HepG2 (cell line): Measurements from ENCODE around the gene ZNF10. TPM values are rescaled to one million over a fixed set of nuclear protein-coding genes. Genes with fewer than 3 reads are reported as not detected.

ENCODE experiments used
- ARNT ChIP-seq: fragments of 450-650 bp; IDR thresholded peaks from 2 replicates; pipeline ENCODE4 v1.6.1; 2017
- ASH2L ChIP-seq: fragments of 300-600, 200-600 bp; sonication (generic); IDR thresholded peaks from 2 replicates; pipeline ENCODE4 v1.7.0; 2017; ENCODE audit warnings: low read depth, mild to moderate bottlenecking, moderate library complexity, mixed read lengths, low read length; ENCODE audit not compliant: insufficient read length
- BHLHE40 ChIP-seq: IDR thresholded peaks from 2 replicates; pipeline ENCODE4 v1.6.1; 2011; ENCODE audit warnings: low read length, improper control_type of control experiment
- BRD4 ChIP-seq: sonication (generic); formaldehyde crosslinking; IDR thresholded peaks from 2 replicates; pipeline ENCODE4 v1.4.0; 2020; ENCODE audit warnings: missing genetic modification reagents
- CERS6 ChIP-seq: sonication (generic); formaldehyde crosslinking; IDR thresholded peaks from 2 replicates; pipeline ENCODE4 v1.5.0; 2020; ENCODE audit warnings: missing genetic modification reagents
- ESRRA ChIP-seq: sonication (generic); formaldehyde crosslinking; IDR thresholded peaks from 2 replicates; pipeline ENCODE4 v1.5.1; 2020; ENCODE audit warnings: mild to moderate bottlenecking, low read depth, missing genetic modification reagents
- HIVEP1 ChIP-seq: sonication (generic); formaldehyde crosslinking; IDR thresholded peaks from 2 replicates; pipeline ENCODE4 v1.4.0; 2020; ENCODE audit warnings: mild to moderate bottlenecking, missing genetic modification reagents
- HNRNPLL ChIP-seq: fragments of 200-400 bp; formaldehyde crosslinking; IDR thresholded peaks from 2 replicates; pipeline ENCODE4 v1.6.1; 2017; ENCODE audit warnings: mild to moderate bottlenecking, low read depth, low read length; ENCODE audit not compliant: poor library complexity, severe bottlenecking
- KDM4B ChIP-seq: sonication (generic); formaldehyde crosslinking; IDR thresholded peaks from 2 replicates; pipeline ENCODE4 v1.4.0; 2020; ENCODE audit warnings: missing genetic modification reagents
- KLF13 ChIP-seq: sonication (generic); formaldehyde crosslinking; IDR thresholded peaks from 2 replicates; pipeline ENCODE4 v1.4.0; 2020; ENCODE audit warnings: mild to moderate bottlenecking, missing genetic modification reagents
- MXD1 ChIP-seq: sonication (generic); formaldehyde crosslinking; IDR thresholded peaks from 2 replicates; pipeline ENCODE4 v1.4.0; 2020; ENCODE audit warnings: mild to moderate bottlenecking, missing genetic modification reagents
- NCOA5 ChIP-seq: sonication (generic); formaldehyde crosslinking; IDR thresholded peaks from 2 replicates; pipeline ENCODE4 v1.4.0; 2020; ENCODE audit warnings: missing genetic modification reagents
- SOX5 ChIP-seq: IDR thresholded peaks from 2 replicates; pipeline ENCODE4 v1.6.1; 2016; ENCODE audit warnings: borderline replicate concordance
- ZBTB8A ChIP-seq: sonication (generic); formaldehyde crosslinking; IDR thresholded peaks from 2 replicates; pipeline ENCODE4 v1.4.0; 2020; ENCODE audit warnings: mild to moderate bottlenecking, low read depth, missing genetic modification reagents, borderline replicate concordance
- ZNF34 ChIP-seq: sonication (generic); formaldehyde crosslinking; IDR thresholded peaks from 2 replicates; pipeline ENCODE4 v1.4.0; 2020; ENCODE audit warnings: mild to moderate bottlenecking, missing genetic modification reagents, borderline replicate concordance
- ZNF512B ChIP-seq: sonication (generic); formaldehyde crosslinking; IDR thresholded peaks from 2 replicates; pipeline ENCODE4 v1.5.1; 2020; ENCODE audit warnings: missing genetic modification reagents, mild to moderate bottlenecking, borderline replicate concordance
- ZNF563 ChIP-seq: sonication (generic); formaldehyde crosslinking; IDR thresholded peaks from 2 replicates; pipeline ENCODE4 v1.8.0; 2022; ENCODE audit warnings: mild to moderate bottlenecking, moderate library complexity, missing genetic modification reagents
- ZNF564 ChIP-seq: sonication (generic); formaldehyde crosslinking; IDR thresholded peaks from 2 replicates; pipeline ENCODE4 v1.8.1; 2023; ENCODE audit warnings: mild to moderate bottlenecking, missing genetic modification reagents
- ZNF780A ChIP-seq: sonication (generic); formaldehyde crosslinking; IDR thresholded peaks from 2 replicates; pipeline ENCODE4 v1.8.0; 2022; ENCODE audit warnings: mild to moderate bottlenecking, missing genetic modification reagents, moderate library complexity
- ZNF850 ChIP-seq: sonication (generic); formaldehyde crosslinking; conservative IDR thresholded peaks from 2 replicates; pipeline ENCODE4 v1.9.0; 2021; ENCODE audit warnings: mild to moderate bottlenecking, missing genetic modification reagents
- ZSCAN20 ChIP-seq: sonication (generic); formaldehyde crosslinking; IDR thresholded peaks from 2 replicates; pipeline ENCODE4 v1.4.0; 2020; ENCODE audit warnings: missing genetic modification reagents, mild to moderate bottlenecking, borderline replicate concordance
- ZUFSP ChIP-seq: sonication (generic); formaldehyde crosslinking; IDR thresholded peaks from 2 replicates; pipeline ENCODE4 v1.9.0; 2021; ENCODE audit warnings: missing genetic modification reagents, mild to moderate bottlenecking, borderline replicate concordance
- polyA plus RNA-seq, 8 experiments: library from polyadenylated mRNA; depleted of rRNA in 3 of 8; stranded (reverse) in 7 of 8; unstranded in 1 of 8; fragments of >200 nt; fragmentation: Illumina TruSeq in 4 of 8; extraction: Trizol in 4 of 8; gene quantifications; 2 replicates each; pipeline versions ENCODE4 v1.2.1 to v1.2.3, GENCODE V29; 2011 to 2016; ENCODE audit warnings: low read depth in 4 of 8, missing spikeins in 1 of 8, mixed read lengths in 1 of 8; ENCODE audit not compliant: insufficient read depth in 1 of 8
- total RNA-seq, 5 experiments: library from RNA; depleted of rRNA; stranded (reverse); fragments of >200 nt; fragmentation: Illumina TruSeq; extraction: Trizol; gene quantifications; 2 replicates each; pipeline ENCODE4 v1.2.3, GENCODE V29; 2016; ENCODE audit warnings: low read depth in 1 of 5
- TF ChIP-seq, protein P1 (sequence below): sonication (generic); formaldehyde crosslinking; IDR thresholded peaks from 2 replicates; pipeline ENCODE4 v1.5.0; 2020; ENCODE audit warnings: missing genetic modification reagents

ZNF10 gene
- total and polyA plus RNA-seq, 2 of the 13 experiments (the other 11 are each of a cell fraction or from before 2014, with no cell fraction given) = 2.9 to 6.5 TPM

GRCh38 chr12:133130038-133130807, at the start of gene ZNF10, which contains the start of gene ZNF891 (continued):
- no peak for TF ChIP-seq SOX5 (CRISPR knock-in tag)
- TF ChIP-seq ZNF780A = no peak
- TF ChIP-seq MXD1 = peak; percentile 76
- TF ChIP-seq ESRRA (CRISPR knock-in tag) = no peak
- no peak for TF ChIP-seq KLF13 (CRISPR knock-in tag)
- no peak for TF ChIP-seq ARNT
- TF ChIP-seq ZNF563 (CRISPR knock-in tag) = peak; percentile 96
- TF ChIP-seq BHLHE40 = peak; percentile 70
- peak; percentile 91 for TF ChIP-seq ASH2L
- no peak for TF ChIP-seq HIVEP1 (CRISPR knock-in tag)
- TF ChIP-seq ZNF850 = no peak
- TF ChIP-seq ZNF512B (CRISPR knock-in tag) = 0 out of 2 replicates have a peak, but pooled peaks have one; percentile 29
- TF ChIP-seq BRD4 (CRISPR knock-in tag) = no peak
- TF ChIP-seq, protein P1, sequence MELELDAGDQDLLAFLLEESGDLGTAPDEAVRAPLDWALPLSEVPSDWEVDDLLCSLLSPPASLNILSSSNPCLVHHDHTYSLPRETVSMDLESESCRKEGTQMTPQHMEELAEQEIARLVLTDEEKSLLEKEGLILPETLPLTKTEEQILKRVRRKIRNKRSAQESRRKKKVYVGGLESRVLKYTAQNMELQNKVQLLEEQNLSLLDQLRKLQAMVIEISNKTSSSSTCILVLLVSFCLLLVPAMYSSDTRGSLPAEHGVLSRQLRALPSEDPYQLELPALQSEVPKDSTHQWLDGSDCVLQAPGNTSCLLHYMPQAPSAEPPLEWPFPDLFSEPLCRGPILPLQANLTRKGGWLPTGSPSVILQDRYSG (CRISPR knock-in tag) = 0 out of 2 replicates have a peak, but pooled peaks have one; percentile 53
- TF ChIP-seq ZUFSP = no peak
- TF ChIP-seq ZNF564 = no peak; the same call in 1 of the 2 replicates
- no peak for TF ChIP-seq ZBTB8A (CRISPR knock-in tag)
- peak; percentile 96 for TF ChIP-seq HNRNPLL
- peak; percentile 69; the same call in 1 of the 2 replicates for TF ChIP-seq KDM4B (CRISPR knock-in tag)
- TF ChIP-seq CERS6 (CRISPR knock-in tag) = no peak
- TF ChIP-seq ZSCAN20 = no peak
- no peak for TF ChIP-seq ZNF34 (CRISPR knock-in tag)
- no peak for TF ChIP-seq NCOA5
